Testis (tissue), 2 donors: ENCODE measurements around the gene NFKBIA.

ENCODE experiments used
- CTCF ChIP-seq, 3 experiments: fragments of 450-650 bp in 2 of 3; fragments of 200-600 bp in 1 of 3; sonication (generic) in 1 of 3; IDR thresholded peaks; one replicate each; pipeline ENCODE4 v1.5.1; 2016 to 2019; ENCODE audit warnings: antibody characterized with exemption in 3 of 3, mild to moderate bottlenecking in 2 of 3, moderate library complexity in 1 of 3
- POLR2A ChIP-seq: fragments of 450-650 bp; IDR thresholded peaks from one replicate; pipeline ENCODE4 v1.6.1; 2017; ENCODE audit warnings: antibody characterized with exemption, mild to moderate bottlenecking, moderate library complexity

- no peak for TF ChIP-seq CTCF (IDR thresholded peaks at IDR 0.05)
- TF ChIP-seq POLR2A, result no peak
Measured at GRCh38 chr14:35369701-35370191, 34.8 kb downstream of the NFKBIA start.
